SW480 (cell line): Measurements from ENCODE around the gene MXD1.

ENCODE experiments used
- DNase-seq: peaks from one replicate; pipeline ENCODE4 v3.0.0-alpha.2; 2016; ENCODE audit warnings: low spot score

Gene MXD1

DNA sequence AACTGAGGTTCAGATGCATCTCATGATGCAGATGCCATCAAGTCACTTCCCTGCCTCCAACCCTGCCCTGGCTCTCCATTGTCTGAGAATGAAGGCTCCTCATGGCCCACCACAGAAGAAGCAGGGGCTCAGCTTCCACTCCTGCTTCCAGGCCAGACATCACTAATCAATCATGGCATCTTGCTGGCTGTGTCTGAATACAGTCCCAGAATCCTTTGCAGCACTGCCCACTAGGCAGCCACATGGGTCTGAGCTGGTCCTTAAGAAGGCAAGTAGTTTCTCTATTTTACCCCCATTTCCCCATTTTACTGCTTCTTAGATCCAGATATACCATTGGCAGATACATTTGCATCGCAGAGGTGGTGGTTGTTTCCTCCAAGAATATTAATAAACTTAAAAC lies 39.2 kb downstream of the MXD1 start:
- no peak for DNase-seq

DNA sequence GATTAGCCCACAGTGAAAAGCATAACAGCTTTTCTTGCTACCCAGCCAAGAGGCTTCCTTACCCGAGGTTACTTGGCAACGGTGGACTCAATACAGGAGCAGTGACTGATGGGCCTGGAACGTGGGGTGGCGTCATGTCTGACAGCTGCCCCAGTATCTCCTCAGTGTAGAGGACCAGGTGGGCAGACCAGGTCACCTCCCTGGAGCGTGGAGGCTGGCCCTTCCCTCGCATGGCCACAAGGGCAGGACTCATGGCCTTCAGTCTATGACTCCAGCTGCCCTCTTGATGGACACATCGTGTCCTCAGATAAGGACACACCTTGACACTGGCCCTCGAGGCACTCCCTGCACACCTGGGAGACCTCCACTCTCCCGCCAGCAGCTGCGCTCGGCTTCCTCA lies 40.1 kb downstream of the MXD1 start:
- no peak for DNase-seq

DNA sequence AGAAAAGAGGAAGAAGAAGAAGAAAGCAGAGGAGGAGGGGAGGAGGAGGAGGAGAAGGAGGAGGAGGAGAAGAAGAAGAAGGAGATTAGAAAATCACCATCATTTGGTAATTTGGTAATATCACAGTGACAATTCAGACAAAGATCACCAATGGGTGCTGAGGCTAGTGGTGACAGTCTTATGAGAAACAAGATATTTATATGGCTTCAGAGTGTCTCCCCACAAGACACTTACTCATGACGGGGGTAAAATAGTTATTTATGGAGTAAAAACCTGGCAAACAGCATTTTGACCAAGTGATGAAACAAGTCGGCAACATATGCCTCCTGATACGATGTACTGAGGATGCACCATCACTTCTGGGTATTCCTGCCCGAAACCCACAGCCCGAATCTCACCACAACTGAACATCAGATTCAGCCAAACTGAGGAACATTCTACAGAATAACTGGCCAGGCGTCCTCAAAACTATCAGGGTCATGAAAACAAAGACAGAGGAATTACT lies 41.6 kb downstream of the MXD1 start:
- no peak for DNase-seq

DNA sequence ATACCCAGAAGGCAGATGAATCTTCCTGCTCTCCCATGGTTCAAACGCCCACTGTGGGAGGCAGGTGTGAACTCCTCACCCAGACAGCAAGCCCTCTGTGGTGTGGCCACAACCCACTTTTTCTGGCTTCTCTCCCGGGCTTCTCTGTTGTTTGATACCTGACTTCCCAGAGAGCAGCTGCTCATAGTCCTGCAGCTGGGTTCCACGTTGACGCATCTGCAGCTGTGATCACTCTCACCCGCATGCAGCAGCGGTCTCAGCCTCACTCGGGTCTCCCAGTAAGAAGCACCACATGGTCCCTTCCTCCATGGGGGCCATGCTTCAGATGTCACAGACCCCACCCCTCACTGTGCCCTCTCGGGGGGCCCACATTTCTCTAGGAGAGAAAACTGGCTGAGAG lies 43.1 kb downstream of the MXD1 start:
- DNase-seq: no peak

DNA sequence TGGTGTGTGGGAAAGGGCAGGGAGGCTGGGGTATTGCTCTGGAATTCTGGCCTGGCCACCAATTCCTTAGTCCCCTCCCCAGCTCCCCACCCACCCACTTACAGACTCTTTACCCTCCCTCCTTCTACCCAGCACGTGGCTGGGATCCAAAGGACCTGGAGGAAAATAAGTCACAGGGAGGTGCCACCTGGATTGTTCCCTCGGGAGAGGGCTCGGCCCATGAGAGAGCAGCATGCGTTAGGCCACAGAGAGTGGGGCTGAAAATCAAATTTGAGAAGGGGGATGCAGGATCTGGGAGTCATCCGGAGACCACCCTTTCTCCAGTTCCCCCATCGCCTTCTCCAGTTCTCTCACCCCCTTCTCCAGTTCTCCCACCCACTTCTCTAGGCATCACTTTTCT lies 43.6 kb downstream of the MXD1 start:
- DNase-seq: no peak

DNA sequence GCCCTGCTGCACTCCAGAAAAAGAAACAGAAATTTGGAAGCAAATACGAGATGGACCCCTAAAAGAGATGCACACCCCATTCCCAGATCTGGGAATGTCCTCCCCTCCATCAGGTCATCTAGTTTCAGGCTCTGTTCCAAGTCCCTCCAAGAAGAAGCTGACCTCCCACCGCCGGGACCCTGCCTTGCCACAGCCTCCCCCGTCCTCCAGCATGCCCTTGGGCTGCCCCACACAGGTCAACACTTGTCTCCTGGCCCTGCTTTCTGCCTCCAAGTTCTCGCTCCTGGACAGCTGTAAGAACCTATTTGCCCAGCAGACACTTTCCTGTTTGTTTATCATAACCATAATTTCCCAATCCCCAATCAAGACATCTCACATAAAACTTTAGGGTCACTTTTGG lies 44.5 kb downstream of the MXD1 start:
- DNase-seq: no peak

DNA sequence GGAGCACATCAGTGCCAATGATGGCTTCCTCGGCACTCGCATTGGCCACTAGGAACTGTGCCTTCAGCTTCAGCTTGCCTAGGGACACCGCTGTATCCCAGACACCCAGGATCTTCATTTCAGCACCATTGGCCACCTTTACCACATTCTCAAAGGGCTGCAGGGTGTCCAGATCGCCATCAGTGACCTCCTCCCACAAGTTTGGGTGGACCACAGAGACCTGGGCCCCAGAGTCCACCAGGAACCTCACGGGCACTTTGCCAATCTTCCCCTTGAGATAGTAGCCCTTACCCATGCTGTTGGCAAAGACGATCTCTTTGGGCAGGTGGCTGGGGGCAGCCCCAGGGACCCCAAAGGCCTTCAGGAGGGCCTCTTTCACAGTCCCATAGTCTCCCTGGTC lies 45.9 kb downstream of the MXD1 start:
- no peak for DNase-seq

DNA sequence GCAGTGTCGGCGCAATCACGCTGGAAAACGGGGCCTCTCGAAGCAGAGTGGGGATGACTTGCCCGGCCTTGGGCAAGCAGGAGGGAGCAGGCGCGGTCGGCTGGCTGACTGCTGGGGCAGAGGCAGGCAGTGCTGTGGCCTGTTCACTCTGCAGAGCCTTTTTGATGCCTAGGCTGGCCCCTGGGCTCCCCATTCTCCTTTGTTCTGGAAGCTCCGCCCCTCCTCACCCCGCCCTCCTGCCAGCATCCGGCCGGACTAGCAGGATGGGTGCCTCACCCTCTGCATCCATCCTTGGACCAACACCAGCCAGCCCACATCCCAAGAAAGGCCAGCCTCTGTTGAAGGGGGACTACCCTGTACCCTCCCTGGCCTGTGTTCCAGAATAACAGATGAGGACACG lies 46.6 kb downstream of the MXD1 start, which contains the start of gene ASPRV1:
TSS of gene ASPRV1 (minus strand) at position 136 of the 400 bp plus-strand sequence. CDS start 195 bp downstream, outside the sequence.
- peak; percentile 71 for DNase-seq

DNA sequence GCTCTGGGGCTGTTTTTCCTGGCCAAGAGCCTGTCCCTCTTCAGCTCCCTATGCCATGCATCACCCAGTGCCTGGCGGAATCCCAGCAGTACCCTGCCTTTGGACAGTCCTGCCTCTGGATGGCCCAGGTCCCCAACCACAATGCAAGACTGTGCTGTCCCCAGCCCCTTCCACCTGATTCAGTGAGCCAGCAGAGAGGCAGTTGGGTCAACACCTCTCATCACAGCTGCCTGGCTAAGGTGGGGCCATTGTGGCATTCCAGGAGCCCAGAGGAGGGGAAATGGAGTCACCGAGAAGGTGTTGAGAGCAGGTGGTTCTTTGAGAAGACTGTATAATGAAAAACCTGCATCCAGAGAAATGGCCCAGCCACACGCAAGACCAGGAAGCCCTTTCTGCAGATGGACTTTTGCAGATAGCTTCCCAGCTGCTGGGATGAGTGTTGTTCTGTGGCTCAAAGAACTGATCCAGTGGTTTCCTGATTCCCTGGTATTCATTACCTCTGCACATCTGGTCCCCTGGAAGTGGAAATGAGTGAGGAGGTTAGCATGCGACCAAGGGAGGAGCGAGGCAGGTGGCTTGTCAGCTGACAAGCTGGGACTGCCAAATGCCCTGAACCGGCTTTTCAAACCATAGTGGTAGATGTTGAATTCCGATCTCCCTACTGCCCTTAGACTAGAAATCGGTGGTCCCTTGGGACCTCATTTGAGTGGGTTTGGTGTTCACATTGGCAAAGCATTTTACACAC lies 48.2 kb downstream of the MXD1 start:
- peak; percentile 68 for DNase-seq

DNA sequence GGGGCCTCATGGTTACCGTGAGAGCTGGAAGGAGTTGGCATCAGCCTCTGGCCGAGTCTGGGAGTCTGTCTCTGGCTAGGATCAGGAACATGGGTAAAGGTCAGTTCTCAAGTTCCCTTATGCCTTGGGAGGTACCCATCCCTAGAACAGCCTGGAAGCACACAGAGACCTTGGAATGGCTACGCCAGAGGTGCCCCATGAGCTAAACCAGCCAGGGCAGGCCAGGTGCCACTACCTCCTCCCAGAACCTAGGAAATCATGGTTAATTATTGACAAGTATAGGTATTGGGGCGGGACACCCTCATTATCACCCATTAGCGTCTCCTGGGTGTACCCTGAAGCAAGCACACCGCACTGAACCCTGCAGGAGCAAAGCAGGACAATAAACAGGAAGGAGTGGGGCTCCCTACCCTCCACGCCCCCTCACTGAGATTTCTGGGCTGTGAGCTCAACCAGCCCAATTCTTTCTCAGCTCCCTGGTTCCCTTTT lies 49.5 kb downstream of the MXD1 start:
- peak; percentile 91 for DNase-seq

DNA sequence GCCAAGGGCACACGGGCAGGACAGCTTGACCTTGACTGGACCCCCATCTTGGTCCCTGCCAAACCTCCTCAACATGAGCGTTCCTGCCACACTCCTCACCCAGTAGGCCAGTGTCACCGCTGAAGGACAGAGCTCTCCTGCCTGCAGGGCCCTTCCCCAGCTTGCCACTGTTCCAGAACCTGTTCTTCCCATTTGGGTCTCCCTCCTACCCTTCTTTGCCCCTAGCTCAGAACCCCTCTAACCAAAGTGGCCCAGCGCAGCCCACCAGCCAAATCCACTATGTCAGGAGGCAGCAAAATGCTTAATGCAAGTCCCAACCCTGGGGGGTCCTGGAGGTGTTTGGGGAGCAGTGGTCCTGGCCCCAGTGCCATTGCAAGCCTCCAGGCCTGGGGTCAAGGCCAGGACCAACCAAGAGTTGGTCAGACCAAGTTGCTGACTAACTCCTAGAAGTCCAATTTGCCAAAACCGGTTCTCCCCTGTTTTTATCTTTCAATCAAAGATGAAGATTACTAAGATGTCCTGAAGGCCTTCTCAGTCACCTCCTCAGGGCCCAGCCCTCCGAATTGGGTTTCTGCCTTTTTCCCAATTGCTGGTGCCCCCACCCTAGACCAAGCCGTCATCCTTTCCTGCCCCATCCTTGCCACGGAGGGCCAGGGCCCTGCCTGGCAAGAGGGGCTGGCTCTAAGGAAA lies 51.0 kb downstream of the MXD1 start:
- DNase-seq: no peak

DNA sequence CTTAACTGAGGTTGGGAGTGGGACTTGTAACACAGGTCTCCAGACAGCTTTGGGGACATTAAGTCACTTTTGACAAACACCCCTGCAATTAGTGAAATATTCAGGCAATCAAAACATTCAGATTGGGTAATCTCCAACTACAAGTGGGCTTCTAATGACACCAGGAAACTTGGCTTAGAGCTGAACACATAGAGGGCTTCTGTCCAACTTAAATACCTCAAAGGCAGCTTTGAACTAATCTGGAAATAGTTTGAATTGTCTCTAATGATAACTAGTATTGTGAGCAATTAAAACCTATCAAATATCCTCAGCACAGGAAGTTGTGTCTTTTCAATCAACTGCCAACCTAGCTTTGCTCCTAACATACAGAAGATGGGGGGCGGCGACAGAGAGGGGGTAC lies 51.6 kb downstream of the MXD1 start:
- DNase-seq: no peak

DNA sequence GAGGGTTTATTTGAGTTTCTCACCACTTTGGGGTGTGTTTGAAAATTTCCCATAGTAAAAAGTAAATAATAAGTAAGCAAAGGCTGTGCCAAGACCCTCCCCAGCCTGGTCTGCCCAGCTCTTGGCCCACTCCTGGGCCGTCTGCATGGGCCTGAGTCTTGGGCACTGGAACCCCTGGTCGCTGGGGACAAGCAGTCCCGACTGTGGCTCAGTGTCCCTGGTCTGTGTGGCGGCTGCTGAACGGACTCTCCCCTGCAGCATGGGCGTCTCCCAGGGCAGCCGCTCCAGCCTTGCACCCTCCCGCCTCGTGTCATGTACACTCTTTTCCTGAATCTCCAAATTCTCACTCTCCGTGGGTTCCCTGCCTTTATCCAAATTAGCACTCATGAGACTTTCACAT lies 53.7 kb downstream of the MXD1 start:
- no peak for DNase-seq

DNA sequence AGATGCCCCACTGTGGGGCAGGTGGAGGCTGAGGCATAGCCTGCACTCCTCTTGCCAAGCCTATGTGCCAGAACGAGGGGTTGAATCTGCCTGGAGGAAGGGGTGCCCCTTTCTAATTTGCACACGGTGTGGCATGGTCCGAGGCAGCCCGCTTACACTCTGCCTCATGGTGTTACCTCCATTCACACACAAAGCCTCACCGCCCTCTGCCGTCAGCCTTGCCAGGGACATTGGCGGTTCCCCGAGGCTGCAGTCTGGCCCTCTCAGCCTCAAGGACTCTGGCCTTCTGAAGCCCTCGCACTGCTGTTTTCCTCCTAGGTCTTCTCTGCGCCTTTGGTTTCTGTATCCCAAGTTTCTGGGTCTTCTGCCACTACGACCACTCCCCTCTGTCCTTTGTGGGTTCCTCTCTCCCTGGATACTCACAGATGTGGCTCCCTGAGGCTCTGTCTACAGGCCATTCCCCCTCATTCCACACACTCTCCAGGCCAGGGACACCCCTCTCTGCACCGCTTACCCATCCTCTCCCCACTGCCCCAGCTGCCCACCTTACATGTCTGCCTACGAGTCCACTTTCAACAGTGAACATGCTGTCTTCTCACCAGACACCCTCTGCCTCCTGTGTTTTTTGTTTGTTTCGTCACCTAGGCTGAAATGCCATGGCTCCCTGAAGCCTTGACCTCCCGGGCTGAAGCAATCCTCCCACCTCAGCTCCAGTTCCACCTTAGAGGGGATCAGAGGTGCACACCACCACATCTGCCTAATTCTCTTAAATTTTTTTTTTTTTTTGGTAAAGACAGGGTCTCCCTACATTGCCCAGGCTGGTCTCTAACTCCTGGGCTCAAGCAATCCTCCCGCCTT lies 54.4 kb downstream of the MXD1 start:
- no peak for DNase-seq

DNA sequence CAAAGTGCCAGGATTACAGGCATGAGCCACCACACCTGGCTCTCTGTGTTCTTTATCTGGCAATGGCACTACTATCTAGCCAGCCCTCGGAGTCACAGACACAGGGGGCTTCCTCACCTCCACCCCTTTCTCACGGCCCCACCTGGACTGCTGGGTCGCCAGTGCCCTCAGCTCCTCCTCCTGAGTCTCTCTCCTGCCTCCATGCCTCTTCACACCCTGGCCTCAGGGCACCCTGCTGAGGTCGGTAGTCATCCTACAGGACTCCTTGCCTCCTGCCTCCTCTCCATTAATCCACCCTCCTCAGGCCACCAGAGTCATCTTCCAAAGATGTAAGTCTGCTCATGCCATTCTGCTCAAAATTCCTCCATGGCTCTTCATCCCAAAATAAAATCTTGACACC lies 55.1 kb downstream of the MXD1 start:
- no peak for DNase-seq

DNA sequence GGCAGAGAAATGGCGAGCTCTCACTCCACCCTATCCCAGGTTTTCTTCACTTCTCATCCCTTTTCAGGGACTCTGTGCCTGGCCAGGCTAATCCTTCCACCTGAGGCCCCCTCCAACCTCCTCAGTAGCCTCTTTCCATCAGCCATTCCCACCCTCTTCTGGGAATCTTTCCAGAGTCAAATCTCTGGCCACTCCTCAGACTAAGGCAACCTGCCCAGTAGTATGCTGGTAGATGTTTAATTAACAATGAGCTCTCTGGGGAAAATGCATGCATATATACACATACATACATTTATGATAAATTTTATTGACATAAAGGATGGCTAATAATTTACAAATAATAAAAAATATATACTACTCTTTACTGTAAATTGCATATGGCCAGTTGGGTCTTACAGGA lies 57.9 kb downstream of the MXD1 start:
- DNase-seq: no peak

DNA sequence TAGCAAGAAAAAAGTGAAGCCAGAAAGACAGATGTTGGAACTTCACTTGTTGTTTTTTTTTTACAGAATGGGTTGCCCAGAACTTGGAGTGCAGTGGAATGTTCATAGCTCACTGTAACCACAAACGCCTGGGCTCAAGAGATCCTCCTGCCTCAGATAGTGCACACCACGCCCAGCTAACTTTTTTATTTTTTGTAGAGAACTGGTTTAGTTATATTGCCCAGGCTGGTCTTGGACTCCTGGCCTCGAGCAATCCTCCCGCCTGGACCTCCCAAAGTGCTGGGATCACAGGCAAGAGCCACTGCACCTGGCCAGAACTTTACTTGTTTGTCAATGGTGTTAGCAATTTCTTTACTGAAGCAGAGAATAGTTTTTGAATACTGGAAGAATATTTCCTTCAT lies 58.4 kb downstream of the MXD1 start:
- DNase-seq: peak; percentile 43

DNA sequence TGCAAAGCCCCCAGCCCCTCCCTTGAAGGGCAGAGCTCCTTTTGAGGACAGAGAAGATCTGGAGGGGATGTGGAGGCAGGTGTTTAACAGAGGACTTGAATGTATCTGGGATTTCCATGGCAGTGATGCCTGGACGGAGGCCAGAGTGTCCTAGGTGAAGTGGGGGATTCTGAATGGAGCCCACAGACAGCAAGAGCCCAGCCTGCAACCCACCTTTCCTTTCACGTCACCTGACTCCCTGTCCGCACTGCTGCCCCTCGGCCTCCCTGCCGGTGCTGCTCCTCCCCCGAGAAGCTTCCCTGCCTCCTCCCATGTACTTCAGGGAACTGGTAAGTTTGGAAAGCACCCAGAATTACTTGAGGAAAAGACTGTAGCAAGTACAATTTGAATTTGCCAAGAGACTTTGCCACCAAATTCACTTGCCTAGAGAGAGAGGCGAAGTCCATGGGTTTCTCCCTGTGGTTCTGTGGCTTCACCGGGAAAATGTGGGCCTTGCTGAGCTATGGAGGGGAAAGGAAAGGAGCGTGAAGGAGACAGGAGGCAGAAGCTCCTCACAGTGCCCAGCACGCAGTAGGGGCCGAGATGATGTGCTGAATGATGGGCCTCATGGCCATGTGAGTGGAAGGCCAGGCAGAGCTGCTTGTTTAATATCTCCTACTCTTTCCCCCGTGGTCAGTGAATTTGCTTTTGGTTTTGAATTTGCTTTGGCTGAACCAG lies 60.4 kb downstream of the MXD1 start:
- no peak for DNase-seq

DNA sequence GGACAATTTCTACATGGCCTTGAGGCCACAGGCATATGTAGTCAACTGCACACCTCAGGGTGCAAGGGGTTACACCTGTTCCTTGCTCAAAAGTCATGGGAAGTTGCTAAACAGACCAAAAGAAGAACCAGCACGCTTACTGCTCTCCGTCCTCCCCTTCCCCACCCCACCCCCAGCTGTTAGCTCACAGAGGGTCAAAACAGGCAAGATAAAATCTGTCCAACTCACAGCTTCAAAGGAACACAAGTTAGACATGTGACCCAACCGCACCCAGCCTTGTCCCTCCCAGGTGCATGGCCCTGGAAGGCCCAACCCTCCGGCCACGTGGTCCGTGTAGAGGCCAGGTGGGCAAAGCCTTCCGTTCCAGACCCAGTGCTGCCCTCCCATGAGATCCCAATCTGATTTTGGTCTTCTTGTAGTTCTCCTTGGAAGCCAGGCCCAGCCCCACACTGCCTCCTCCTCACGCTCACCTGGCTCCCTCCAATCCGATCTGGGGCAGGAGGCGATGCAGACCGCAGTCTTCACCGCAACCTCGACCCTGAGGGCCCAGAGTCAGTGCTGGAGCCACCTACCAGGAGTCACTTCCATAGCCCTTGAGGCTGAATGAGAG lies 61.0 kb downstream of the MXD1 start:
- peak; percentile 94 for DNase-seq

DNA sequence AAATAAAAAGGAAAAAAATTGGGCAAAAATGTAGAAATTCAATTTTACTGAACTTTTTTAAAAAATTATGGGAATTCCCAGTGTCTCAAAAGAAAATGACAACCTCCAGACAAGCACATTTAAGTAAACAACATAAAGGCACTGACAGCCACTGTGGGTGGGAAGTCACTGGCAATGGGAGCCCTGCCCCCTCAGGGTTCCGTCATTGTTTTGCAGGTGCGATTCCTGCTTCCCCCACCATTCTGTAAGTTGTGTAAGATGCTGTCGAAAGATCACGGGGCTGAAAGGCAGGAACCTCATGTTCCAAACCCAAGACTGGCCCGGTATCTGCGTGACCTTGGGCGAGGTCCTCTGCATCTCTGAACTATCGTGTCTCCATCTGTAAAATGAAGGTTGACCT lies 62.3 kb downstream of the MXD1 start:
- no peak for DNase-seq

DNA sequence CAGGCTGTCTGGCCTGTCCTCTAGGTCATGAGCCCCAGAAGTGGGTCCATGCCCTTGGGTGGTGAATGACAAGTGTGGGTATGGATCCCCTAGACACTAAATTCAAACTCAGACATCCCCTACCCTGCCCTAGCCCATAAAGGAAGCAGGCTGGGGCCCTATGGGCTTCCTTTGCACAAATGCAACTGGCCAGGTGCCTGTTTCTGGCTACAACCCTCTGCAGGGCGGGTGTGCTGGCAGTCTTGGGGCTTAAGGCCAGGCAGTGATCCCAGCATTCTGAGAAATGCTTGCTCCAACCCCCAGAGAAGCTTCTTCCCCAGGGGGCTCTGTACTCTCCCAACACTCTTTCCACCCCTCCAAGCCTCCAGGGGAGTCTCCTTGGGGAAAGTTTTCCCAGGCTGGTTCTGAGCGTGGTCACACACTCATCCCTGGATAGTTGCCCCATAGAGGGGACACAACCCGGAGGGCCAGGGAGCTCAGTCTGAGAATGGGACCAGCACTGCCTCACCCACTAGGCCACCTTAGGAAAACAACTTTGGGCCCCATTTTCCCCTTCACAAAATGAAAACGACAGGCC lies 63.1 kb downstream of the MXD1 start:
- DNase-seq: no peak
